Activated CD4-positive, CD25-positive, alpha-beta regulatory T cell (primary cell): ENCODE data around the gene P3R3URF.
A peak's percentile ranks its signal among the peaks of the same experiment; 100 is the strongest.

ENCODE experiments used
- DNase-seq, 4 experiments: peaks; one replicate each; lab custom pipeline; 2025; lab: John Stamatoyannopoulos, UW

The P3R3URF gene

GRCh38 chr1:46131712-46132528 is 44.4 kb downstream of the P3R3URF start:
- DNase-seq: peak in 1 of 4 experiments; percentile 36

- no peak for DNase-seq
These were observed 45.2 kb downstream of the P3R3URF start for GRCh38 chr1:46131093-46131492.

- DNase-seq: no peak
These were observed 45.7 kb downstream of the P3R3URF start for GRCh38 chr1:46130606-46131005.

DNA sequence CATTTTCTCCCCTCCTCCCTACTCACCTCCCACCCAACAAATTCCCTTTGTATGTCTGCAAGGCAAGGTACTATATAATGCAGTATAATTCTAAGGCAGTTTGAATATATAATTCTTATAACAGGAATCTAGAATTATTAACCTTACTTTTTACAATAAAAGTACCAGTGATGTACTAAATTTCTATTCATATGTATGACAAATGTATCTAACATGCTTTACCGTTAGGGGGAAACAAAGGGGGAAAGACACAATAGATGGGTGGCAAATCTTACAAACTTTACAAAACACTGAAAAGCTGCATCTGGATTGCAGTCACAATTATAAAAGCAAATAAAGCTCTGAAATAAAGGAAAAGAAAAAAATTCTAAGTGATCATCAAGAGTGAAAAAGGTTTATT is 46.2 kb downstream of the P3R3URF start:
- DNase-seq: no peak

DNA sequence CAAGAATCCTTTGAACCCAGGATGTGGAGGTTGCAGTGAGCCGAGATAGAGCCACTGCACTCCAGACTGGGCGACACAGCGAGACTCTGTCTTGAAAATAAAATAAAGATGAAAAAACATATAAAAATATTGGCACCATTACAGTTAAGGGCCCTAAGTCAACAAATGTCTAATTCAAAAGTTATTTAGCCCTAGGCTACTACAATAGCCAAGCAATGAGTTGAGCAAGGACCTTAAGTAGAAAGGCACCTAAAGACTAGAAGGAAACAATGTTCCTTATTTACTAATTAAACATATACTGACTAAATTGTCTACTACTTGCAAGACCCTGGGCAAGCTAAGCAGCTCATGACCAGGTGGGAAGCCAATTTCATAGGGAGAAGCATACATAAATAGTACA is 47.9 kb downstream of the P3R3URF start:
- no peak for DNase-seq
